Measurements from ENCODE around the gene AP5S1. TPM values are rescaled to one million over a fixed set of nuclear protein-coding genes. Genes with fewer than 3 reads are reported as not detected.

The AP5S1 gene, protein sequence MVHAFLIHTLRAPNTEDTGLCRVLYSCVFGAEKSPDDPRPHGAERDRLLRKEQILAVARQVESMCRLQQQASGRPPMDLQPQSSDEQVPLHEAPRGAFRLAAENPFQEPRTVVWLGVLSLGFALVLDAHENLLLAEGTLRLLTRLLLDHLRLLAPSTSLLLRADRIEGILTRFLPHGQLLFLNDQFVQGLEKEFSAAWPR
- total RNA-seq, result 23.1 and 24.6 TPM in 2 replicates

DNA sequence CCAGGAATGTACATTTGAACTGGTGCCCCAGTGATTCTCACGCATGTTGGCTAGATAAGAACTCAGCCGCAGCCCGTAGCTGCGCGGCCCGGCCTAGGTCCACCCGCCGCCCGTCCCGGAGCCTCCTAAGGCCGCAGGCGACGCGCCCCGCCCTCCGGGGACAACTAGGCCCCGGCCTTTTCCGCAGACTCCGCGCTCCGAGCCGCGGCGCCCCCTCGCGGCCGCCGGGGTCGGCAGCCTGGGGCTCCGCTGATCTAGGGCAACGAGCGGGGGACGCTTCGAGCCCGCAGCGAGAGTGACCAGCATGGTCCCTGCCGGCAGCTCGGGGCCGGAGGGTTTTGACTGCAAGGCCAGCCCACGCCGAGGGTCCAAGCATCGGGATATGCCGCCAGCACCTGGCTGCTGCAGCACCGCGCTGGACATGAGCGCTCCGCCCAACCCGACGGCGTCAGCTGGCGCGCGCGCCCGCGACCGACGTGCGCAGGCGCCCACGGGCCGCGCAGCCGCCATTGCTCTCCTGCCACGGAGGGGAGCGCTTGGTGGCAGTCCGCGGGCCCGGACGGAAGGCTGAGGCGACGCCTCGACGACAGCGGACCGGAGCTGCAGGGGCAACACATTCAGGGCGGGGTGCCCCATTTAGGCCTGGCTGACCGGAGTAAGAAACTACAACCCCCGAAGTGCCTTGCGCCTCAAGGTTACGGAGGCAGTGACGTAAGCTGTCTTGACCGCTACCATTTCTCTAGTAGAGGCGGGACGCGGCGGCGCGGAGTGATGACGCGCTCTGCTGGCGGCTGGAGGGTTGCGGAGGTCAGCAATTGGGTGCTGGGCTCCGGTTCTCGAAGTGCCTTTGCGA is at the start of gene AP5S1:
Gene AP5S1 (plus strand): TSS at position 500 of the 853 bp plus-strand sequence. CDS start 1,571 bp downstream, outside the sequence.

DNA sequence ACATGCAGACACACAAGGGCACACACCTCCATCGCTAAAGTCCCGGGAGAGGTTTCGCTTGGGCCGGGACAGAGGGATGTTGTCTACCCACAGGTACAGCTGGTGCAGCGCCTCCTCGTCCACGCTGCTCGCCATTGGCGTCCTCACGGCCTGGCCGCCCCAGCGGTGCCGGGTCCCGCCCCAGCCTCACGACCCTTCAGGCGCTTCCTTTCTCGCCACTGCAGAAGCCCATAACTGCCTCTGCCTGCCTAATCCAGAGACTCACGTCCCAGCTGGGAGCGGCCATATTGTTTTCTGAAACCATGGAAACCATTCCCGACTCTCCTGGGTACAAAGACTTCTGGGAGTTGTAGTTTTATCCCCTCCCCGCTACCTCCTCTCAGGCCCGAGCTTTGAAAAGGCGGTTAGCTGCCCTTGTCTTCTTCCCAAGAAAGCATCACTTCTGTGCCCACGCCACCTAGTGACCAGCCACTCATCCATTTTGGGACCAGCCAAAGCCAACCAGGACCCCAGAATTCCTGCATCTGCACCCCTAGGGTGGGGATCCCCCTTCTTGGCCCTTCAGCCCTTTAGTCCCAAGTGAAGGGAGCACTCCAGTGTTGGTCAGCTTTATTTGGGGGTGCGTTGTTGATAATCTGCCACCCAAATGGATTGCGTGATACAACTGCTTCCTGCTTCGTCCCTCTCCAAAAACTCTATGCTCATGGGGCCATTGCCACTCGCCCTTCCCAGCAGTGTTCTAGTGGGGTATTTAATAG is 39.0 kb upstream of the AP5S1 start, which contains the start of gene SPEF1:
Gene SPEF1 (minus strand): TSS at position 296 of the 758 bp plus-strand sequence. CDS start 161 bp downstream, at position 135.

DNA sequence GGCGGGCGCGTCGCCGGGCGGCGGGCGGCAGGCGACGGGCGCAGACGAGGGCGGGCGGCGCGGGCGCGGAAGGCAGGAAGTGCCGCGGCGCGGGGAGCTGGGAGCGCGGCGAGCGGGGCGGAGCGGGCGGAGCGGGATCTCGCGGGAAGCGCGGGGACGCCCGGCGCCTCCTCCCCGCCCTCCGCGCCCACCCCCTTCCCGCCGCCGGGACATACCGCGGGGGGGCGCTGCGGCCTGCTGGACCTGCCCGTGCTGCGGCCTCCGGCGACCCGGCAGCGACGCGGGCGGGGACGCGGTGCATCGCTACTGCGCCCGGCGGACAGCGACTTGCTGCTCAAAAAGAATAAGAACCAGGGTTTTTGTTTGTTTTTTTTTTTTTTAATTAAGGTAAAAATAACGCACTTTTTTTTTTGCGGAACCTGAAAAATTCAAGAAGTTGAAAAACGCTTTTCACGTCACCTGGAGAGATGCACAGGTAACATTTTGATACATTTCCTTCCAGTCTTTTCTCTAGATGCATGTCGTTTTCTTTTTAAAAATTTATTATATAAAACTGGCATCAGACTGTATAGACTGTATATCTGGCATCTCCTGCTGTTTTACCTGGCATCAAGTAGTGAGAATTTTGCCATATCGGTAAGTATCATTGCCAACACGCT is 33.6 kb upstream of the AP5S1 start, which contains the start of gene CENPB:
Gene CENPB (minus strand): TSS at position 76 of the 659 bp plus-strand sequence. CDS start 257 bp downstream, outside the sequence.

DNA sequence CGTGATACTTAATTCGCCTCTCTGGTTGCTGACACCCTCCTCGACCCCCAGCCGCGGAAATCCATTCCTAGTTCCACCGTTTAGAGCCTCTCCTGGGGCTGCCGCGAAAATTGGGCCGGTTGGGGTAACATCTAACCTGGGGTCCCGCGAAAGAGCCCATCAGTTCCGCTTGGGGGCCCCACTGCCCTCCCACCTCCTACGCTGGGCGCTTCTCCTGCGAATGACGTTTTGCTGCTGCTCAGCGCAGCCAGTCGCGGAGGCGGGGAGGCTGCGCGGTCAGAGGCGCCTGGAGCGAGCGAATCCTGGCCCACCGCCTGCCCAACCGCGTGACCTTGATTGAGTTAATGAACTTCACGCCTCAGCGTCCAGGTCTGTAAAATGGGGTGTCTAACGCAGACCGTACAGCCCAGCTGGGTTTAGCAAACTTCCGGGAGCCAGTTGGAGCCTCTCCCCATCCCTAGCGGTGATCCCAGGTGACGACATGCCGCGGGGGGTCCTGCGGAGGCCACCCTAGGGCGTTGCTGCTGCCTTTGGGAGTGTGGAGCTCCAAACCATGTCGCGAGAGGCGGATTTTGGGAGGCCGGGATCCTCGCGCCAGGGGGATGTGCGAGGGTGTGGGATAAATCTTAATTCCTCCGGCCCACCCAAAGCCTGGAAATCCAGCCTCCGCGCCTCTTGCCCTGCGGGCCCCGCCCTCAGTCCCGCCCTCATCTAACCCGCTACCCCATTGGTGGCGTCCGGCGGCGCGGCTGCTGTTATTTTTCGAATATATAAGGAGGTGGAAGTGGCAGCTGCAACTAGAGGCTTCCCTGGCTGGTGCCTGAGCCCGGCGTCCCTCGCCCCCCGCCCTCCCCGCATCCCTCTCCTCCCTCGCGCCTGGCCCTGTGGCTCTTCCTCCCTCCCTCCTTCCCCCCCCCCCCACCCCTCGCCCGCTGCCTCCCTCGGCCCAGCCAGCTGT is 24.6 kb upstream of the AP5S1 start, which contains the start of gene CDC25B:
Gene CDC25B (plus strand): TSS at position 800 of the 958 bp plus-strand sequence. CDS start 222 bp downstream, outside the sequence.

DNA sequence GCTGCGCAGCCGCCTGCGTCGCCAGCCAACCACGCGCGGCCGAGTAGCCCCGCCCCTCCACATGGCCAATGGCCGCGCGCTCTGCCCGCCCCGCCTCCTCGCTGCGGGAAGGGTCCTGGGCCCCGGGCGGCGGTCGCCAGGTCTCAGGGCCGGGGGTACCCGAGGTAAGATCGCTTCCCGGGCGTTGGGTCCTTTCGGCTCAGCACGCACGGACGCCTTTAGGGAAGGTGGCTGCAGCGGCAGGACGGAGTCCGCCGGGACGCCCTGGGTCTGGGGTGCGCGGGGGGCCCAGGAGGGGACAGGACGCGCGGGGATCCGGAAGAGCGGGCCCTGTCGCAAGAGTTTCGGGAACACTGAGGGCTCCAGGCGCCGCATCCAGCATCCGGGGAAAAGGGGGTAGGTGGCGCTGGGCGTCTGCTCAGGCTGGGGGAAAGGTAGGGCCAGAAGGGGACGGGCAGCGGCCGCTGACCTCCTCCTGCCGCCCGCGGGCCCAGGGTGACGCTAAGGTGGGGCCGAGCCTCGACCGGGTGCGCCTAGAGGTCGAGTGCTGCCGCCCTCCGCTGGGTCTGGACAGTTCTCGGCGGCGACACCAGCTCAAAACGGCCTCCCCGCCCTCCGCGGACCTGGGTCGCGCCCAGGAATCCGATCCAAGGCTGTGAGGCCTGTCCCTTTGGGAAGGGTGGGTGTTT is 26.5 kb downstream of the AP5S1 start, which contains the start of gene MAVS:
Gene MAVS (plus strand): TSS at position 95 of the 689 bp plus-strand sequence. CDS start 7,791 bp downstream, outside the sequence.

Other genes with a start within 250 kb of the AP5S1 start
- not detected in 2 replicates for gene GFRA4, start 157.1 kb upstream of the AP5S1 start, total RNA-seq
- gene ADAM33, start 138.5 kb upstream of the AP5S1 start, total RNA-seq, result 19.6 and 22.2 TPM in 2 replicates
- gene SIGLEC1, start 107.9 kb upstream of the AP5S1 start, total RNA-seq, result not detected in 2 replicates
- 0.18 TPM in 1 of 2 replicates, not detected in the other for gene HSPA12B, start 87.9 kb upstream of the AP5S1 start, total RNA-seq
- gene ADISSP, start 52.8 kb upstream of the AP5S1 start, total RNA-seq, result 68.9 and 87.9 TPM in 2 replicates
- 4.6 TPM in 1 of 2 replicates, not detected in the other for gene SPEF1, start 39.1 kb upstream of the AP5S1 start, total RNA-seq
- 97.8 and 99.5 TPM in 2 replicates for gene CENPB, start 33.8 kb upstream of the AP5S1 start, total RNA-seq
- 42.7 and 44.1 TPM in 2 replicates for gene CDC25B, start 24.2 kb upstream of the AP5S1 start, total RNA-seq
- gene MAVS, start 26.3 kb downstream of the AP5S1 start, total RNA-seq, result 17.9 and 19.9 TPM in 2 replicates
- 37.8 and 45.5 TPM in 2 replicates for gene PANK2, start 68.8 kb downstream of the AP5S1 start, total RNA-seq
- gene RNF24, start 195.0 kb downstream of the AP5S1 start, total RNA-seq, result 22.2 and 30.8 TPM in 2 replicates